Suppressor macrophage treated with lipopolysaccharide for 4 hours (primary cell): ENCODE data around the gene AP1AR.

Experiments
- DNase-seq: peaks from one replicate; pipeline ENCODE4 v3.0.0-alpha.2; 2020

Gene AP1AR

GRCh38 chr4:112222219-112222955 is 9.2 kb upstream of the AP1AR start:
- DNase-seq = no peak

GRCh38 chr4:112225157-112225556 is 6.4 kb upstream of the AP1AR start:
- no peak for DNase-seq

DNA sequence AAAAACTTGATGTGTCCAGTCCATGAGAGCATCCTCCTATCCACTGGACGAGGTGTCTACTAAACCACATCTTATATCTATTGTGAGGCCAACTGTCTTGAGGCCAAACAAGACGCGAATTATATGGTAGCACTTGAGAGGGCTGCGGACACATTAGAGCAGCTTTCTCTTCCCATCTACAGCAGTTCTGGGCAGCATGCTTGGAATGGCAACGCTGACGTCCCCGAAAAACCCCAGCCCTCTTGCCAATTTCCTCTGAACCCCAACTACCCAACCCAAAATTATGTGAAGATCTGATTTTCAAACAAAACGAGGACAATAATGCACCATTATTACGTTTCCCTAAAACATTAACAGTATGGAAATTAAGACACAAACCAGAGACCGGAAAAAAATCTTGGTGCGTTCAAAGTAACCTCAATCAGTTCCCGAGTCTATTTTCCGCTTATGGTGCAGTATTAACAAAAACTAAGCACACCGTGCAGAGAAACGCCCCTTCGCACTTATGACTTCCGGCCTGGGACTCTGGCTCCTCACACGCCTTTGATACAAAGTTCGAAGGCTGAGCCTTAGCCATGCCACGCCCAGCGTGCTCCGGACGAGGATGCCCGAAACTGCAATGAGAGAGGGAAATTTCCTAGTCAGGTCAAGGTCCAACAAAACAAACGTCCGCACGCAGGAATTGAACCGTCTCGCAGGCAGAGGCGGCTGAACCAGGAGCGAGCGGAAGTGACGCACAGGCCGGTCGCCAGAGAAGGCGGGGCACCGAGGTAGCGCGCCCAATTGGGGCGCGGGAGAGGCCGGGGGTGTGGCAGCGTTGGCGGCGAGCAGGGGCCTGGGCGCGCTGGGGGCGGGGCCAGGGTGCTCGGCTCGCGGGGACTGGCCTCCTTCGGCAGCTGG is 458 bp upstream of the AP1AR start:
- DNase-seq = peak; percentile 99

GRCh38 chr4:112234952-112235609 is 3.5 kb downstream of the AP1AR start:
- peak; percentile 79 for DNase-seq

DNA sequence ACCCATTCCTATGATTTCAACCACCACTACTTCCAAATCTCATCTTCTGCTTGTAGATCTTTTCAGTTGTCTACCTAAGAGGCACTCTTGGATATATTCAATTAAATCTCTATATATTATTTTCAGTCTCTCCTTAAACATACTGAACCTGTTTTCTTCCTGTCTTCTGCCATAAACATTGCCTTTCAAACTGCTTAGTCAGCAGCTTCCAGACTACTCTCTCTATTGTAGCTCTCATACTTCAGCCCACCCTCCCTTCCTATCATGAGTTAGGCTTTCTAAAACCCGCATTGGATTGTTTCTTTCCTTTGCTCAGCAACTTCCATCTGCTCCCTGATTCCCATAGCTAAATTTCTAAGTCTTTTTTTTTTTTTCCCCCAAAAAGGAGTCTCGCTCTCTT is 4.5 kb downstream of the AP1AR start:
- DNase-seq = no peak

DNA sequence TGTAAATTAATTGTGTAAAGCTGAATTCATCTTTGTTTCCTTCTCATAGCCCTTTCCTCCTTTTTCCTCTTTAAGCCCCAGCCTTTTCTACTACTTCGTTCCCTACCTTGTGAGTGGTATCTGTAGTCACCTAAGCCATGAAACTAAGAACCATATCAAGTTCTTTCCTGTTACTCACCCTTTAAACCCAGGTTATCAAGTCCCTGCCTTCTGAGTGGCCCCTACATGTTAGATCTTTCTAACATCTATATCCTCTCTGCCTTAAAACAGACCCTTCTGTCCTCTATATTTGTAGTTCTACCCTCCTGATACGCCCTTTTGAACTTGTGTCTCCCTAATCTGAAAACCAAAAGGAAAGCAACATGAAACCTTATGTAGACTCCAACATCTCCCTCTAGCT is 7.2 kb downstream of the AP1AR start:
- no peak for DNase-seq

- no peak for DNase-seq
Measured at GRCh38 chr4:112245383-112245782, 13.8 kb downstream of the AP1AR start.

DNA sequence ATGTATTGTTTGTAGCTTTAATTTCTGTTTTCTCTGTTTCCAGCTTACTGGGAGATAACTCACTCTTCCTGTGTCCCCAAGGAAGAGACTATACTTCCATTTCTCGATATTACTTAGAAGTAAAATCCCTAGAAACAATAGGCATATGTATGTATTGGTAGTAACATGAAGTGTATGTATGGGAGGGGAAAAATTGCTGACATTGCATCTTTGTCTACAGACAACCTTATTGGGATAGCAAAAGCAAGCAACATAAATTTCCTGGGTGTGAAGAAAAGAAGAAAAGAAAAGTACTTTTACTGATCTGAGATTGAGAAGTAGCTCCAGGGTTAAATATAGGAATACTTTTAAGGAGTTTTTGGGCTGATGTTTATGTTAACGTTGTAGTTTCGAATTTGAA is 15.4 kb downstream of the AP1AR start:
- no peak for DNase-seq

GRCh38 chr4:112251019-112251643 is 19.5 kb downstream of the AP1AR start:
- DNase-seq = no peak

- DNase-seq = no peak
Measured at GRCh38 chr4:112252234-112252633, 20.6 kb downstream of the AP1AR start.

GRCh38 chr4:112253382-112254000 is 21.9 kb downstream of the AP1AR start:
- peak; percentile 32 for DNase-seq

GRCh38 chr4:112257098-112257497 is 25.5 kb downstream of the AP1AR start:
- DNase-seq = no peak

GRCh38 chr4:112266823-112267222 is 35.2 kb downstream of the AP1AR start:
- DNase-seq = peak; percentile 35

- no peak for DNase-seq
Measured at GRCh38 chr4:112270051-112270450, 38.5 kb downstream of the AP1AR start.

DNA sequence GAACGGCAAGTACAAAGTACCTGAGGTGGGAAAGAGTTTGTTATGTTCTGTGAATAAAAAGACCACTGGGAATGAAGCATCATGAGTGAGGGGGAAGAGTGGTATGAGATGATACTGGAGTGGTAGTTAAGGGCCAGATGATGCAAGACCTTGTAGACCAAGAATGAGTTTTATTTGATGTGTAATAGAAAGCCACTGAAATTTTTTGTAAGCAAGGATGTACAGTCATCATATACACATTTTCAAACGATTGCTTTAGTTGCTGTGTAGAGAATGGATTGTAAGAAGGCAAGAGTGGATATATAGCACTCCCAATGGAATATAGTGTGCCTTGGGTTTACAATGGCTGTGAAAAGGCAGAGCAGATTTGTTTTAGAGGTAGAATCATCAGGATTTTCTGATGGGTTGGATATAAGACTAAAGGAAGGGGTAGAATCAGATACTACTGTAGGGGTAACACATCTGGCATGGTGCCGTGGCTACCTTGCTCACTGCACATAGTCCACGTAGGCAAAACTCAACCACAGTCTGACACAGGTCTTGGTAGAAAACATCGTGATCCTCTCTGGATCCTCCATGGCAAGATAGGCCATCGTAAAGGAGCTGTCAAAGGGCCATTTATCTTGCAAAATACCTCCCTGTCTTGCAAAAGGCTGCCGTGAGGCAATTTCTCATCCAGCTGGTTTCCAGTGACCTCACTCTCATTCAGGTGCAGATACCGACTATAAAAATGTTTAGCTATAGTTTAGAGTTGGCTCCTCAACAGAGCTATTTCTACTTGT is 39.2 kb downstream of the AP1AR start:
- DNase-seq = no peak

DNA sequence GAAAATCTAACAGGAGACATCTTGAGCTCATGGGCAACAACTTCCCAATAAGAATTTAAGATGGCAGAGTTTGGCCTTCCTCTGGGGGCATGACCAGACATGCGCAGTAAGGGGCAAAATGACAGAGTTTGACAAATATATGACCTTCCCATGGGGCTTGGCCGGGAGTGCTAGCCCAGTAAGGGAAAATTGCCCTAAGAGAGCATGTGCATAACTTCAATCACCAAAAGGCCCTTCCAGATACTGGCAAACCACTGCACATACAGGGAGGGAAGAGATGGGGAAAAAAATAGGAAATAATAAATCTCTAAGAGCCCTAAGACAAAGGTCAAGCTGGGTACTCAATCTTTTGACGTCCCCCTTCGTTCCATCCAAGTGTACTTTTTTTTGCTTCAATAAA is 40.7 kb downstream of the AP1AR start:
- DNase-seq = no peak

DNA sequence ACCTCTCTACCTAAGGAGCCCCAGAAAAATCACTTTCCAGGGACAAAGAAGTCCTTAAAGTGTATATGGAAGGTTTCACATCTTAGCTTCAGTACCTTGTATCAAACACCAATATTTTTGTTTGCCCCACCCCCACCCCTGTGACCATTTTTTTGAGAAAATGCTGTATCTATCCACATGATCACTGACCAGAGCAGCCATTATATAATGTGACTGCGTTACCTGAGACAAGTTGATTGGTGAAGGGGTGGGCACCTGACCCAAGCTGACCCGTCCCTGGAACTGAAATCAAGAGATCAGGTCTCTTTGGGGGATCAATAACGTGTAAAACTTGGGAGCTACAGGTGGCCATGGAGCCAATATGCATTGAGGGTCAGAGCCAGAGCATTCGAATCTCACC is 43.4 kb downstream of the AP1AR start:
- no peak for DNase-seq

DNA sequence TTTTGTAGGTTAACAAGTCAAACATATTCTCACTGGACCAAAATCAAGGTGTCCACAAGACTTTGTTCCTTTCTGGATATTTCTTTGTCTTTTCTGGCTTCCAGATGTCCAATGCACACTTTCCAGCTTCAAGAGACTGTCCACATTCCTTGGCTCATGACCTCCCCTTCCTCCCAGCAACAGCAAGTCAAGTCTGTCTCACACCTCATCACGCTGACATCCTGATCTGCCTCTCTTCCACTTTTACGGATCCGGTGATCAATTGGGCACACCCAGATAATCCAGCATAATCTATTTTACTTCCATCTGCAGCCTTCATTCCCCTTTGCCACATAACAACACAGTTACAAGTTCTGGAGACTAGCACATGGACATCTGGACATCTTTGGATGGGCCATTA is 44.5 kb downstream of the AP1AR start:
- DNase-seq = no peak

DNA sequence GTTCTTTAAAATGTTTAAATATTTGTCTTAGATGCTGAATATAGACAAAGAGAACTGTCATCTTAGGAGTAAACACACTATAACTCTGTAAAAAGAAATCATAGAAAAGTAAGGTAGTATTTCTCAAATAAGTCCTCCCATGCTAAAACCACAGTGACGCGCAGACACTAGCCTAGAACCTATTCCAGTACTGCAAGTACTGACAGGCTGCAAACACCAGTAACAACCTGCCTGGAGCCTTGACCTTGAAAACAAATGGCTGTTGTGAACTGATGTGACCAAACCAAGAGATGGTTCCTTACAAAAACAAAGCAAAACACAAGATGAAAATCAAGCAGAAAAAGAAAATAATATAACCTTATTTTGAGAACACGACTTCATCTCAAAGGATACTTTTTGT is 45.6 kb downstream of the AP1AR start:
- no peak for DNase-seq

DNA sequence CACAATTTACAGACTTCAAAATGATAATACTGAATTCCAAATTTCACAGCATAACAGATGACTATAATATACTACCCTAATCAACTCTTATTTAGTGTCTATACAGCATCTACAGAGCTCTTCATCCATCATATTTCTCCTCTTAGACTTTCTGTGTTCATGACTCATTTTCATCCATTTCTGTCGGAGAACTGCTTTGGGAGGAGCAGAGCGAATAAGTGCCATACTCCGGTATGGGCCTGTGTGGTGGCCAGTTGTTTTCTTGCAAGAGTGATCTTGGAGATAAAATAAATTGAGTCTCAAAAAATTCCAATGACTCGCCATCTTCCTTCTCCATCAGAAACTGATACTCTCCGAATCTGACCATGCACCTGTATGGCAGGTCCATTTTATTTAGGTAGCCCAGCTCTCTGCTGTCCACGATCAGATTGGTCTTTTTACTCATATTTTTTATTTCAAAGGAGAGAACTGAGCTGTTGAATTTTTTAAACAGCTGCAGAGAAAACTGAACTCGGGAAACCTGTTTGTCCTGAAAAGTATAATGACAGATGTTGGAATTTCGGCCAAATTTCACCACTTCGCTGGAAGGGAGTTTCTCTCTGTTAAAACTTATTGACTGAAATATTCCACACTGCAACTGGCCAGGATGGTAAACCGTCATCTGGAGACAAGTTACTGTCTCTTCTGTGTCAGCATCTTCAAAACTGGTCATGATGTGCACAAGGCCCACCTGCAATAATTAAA is 46.3 kb downstream of the AP1AR start:
- no peak for DNase-seq
